ENCODE data around the gene PCDHA8.

DNA sequence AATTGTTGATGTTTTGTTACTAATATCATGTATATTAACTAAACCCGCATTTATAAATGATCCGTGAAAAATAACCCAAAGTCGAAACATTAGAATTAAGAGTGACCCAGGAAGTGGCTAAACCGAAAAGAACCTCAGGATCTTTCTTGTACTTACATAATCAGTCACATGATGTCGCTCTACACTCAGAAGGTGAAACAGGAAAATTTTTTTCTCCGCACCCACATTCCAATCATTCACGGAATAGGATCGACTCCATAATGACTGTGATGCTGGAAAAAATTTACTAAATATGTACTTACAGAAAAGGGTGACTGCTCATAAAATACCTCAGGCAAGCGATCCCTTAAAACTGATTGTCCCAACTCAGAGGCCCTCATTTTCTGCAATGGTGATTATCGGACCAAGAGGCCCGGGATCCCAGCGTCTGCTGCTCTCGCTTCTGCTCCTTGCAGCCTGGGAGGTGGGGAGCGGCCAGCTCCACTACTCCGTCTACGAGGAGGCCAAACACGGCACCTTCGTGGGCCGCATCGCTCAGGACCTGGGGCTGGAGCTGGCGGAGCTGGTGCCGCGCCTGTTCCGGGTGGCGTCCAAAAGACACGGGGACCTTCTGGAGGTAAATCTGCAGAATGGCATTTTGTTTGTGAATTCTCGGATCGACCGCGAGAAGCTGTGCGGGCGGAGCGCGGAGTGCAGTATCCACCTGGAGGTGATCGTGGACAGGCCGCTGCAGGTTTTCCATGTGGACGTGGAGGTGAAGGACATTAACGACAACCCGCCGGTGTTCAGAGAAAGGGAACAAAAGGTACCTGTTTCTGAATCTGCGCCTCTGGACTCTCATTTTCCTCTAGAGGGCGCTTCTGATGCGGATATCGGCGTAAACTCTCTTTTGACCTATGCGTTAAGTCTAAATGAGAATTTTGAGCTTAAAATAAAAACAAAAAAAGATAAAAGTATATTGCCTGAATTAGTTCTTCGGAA is 34.4 kb downstream of the PCDHA8 start, which contains the start of gene PCDHA12:
- TF ChIP-seq, protein P1, sequence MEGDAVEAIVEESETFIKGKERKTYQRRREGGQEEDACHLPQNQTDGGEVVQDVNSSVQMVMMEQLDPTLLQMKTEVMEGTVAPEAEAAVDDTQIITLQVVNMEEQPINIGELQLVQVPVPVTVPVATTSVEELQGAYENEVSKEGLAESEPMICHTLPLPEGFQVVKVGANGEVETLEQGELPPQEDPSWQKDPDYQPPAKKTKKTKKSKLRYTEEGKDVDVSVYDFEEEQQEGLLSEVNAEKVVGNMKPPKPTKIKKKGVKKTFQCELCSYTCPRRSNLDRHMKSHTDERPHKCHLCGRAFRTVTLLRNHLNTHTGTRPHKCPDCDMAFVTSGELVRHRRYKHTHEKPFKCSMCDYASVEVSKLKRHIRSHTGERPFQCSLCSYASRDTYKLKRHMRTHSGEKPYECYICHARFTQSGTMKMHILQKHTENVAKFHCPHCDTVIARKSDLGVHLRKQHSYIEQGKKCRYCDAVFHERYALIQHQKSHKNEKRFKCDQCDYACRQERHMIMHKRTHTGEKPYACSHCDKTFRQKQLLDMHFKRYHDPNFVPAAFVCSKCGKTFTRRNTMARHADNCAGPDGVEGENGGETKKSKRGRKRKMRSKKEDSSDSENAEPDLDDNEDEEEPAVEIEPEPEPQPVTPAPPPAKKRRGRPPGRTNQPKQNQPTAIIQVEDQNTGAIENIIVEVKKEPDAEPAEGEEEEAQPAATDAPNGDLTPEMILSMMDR (IDR thresholded peaks at IDR 0.05; ENCODE audit: low read depth, low read length, poor library complexity, severe bottlenecking) = no peak
- TF ChIP-seq EZH2phosphoT487 (IDR thresholded peaks at IDR 0.05; ENCODE audit: borderline replicate concordance, low read length) = no peak
